GM10248 (cell line): ENCODE data around the gene UBE2E2.

Experiments
- CTCF ChIA-PET: fragments of 300-600 bp; sonication (Branson Sonifier 250); formaldehyde crosslinking; extraction: SDS; loops from one replicate; lab custom pipeline; 2021; ENCODE audit warnings: antibody characterized with exemption; lab: Yijun Ruan, JAX
- POLR2A ChIA-PET: fragments of 350-650 bp; sonication (Branson Sonifier 250); formaldehyde crosslinking; extraction: SDS; loops from one replicate; lab custom pipeline; 2020; ENCODE audit warnings: antibody characterized with exemption; lab: Yijun Ruan, JAX
- DNase-seq: peaks from one replicate; pipeline ENCODE4 v3.0.0; 2012; ENCODE audit errors: extremely low spot score
- TF ChIP-seq, protein P1 (sequence below): IDR thresholded peaks from 2 replicates; pipeline ENCODE4 v1.5.1; 2012; ENCODE audit warnings: mild to moderate bottlenecking, low read depth; ENCODE audit errors: extremely low read depth, missing control alignments, control extremely low read depth

UBE2E2 gene

DNA sequence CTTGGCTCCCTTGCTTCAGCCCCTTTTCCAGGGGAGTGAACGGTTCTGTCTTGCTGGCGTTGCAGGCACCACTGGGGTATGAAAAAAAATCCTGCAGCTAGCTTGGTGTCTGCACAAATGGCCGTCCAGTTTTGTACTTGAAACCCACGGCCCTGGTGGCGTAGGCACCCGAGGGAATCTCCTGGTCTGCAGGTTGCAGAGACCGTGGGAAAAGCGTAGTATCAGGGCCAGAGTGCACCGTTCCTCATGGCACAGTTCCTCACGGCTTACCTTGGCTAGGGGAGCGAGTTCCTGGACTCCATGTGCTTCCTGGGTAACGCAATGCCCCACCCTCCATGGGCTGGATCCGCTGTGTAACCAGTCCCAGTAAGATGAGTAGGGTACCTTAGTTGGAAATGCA lies 214.9 kb downstream of the UBE2E2 start:
- POLR2A ChIA-PET, result no interaction called here
- no peak for DNase-seq
- TF ChIP-seq, protein P1, sequence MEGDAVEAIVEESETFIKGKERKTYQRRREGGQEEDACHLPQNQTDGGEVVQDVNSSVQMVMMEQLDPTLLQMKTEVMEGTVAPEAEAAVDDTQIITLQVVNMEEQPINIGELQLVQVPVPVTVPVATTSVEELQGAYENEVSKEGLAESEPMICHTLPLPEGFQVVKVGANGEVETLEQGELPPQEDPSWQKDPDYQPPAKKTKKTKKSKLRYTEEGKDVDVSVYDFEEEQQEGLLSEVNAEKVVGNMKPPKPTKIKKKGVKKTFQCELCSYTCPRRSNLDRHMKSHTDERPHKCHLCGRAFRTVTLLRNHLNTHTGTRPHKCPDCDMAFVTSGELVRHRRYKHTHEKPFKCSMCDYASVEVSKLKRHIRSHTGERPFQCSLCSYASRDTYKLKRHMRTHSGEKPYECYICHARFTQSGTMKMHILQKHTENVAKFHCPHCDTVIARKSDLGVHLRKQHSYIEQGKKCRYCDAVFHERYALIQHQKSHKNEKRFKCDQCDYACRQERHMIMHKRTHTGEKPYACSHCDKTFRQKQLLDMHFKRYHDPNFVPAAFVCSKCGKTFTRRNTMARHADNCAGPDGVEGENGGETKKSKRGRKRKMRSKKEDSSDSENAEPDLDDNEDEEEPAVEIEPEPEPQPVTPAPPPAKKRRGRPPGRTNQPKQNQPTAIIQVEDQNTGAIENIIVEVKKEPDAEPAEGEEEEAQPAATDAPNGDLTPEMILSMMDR, result no peak
- CTCF ChIA-PET, result interaction anchor here (1.0 to 1.4 kb wide), 2 partner anchors 13 to 20 kb away, joined by 4 read pairs; no protein-coding TSS in a partner anchor

GRCh38 chr3:23421811-23422516 lies 218.8 kb downstream of the UBE2E2 start:
- TF ChIP-seq, protein P1, result no peak
- ChIA-PET POLR2A (no interaction called here), CTCF (interaction anchor here (0.7 to 2.3 kb wide), 5 partner anchors 10 to 29 kb away, joined by 3 to 6 read pairs (median 3); no protein-coding TSS in a partner anchor)
- no peak for DNase-seq

DNA sequence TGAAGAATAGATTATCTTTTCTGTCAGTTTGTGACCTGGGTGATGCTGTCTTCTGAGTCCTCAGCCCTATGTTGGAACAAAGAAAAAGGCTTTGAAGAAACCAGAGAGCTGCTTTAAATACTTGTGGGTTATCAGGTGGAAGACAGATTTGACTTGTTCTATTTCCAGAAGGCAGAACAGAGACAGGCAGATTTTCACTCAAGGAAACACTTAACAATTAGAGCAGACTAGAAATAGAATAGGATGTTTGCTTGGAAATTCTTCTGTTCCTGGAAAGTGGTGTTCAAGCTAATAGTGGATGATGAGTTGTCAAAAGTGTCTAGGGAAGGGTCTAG lies 219.4 kb downstream of the UBE2E2 start:
- ChIA-PET POLR2A (no interaction called here), CTCF (interaction anchor here (0.8 to 2.3 kb wide), 4 partner anchors 10 to 30 kb away, joined by 3 to 6 read pairs (median 4); no protein-coding TSS in a partner anchor)
- TF ChIP-seq, protein P1, result no peak
- DNase-seq, result no peak

GRCh38 chr3:23425410-23425809 lies 222.3 kb downstream of the UBE2E2 start:
- ChIA-PET CTCF (no interaction called here), POLR2A (no interaction called here)
- TF ChIP-seq, protein P1, result no peak
- no peak for DNase-seq

DNA sequence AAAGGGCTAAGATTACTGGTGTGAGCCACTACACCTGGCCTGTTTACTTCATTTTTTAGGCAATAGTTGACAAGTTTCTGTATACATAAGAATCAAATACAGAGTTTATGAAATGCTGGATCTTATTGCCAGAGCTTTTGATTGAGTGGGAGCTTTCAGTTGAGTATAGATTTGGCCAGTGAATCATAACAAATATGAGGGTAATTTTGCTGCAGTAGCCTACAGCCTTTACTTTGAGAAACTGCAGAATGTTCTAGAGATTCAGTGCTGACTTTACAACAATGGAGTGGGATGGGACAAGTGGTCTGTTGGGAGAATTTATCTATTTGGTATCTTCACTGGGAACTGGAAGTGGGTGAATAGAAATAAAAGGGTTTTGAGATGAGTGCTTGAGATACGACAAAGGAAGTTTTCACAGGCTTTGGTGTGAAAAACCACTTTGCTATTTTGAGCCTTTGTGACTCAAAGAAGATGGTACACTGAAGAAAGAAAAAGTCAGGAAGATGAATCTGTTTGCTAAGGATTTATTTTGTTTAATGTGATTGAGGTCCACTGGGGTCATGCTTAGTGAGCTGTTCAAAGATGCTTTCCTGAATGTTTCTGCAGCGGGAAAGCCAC lies 227.8 kb downstream of the UBE2E2 start:
- DNase-seq, result no peak
- CTCF ChIA-PET, result interaction anchor here (1.1 to 2.0 kb wide), 2 partner anchors 13 to 14 kb away, joined by 4 read pairs; no protein-coding TSS in a partner anchor
- TF ChIP-seq, protein P1, result no peak
- POLR2A ChIA-PET, result no interaction called here

DNA sequence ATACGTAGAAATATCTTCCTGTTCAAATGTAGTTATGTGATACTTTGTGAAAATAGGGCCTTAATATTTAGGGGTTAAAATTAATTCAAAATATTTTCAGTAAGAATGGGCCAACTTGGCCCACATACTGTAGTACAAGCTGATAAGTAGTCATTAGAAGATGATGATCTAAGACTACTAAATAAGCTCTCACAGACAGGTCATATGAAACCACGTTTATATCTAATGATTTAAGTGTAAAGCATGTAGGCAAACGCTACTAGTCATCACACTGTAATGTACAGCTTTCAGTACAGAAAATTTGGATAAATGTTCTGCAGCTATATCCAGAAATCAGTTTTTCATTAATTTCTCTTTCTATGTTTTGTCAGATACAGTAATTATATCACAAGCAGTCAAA lies 228.6 kb downstream of the UBE2E2 start:
- CTCF ChIA-PET, result interaction anchor here (1.0 to 2.0 kb wide), 4 partner anchors 10 to 26 kb away, joined by 3 to 4 read pairs (median 4); no protein-coding TSS in a partner anchor
- TF ChIP-seq, protein P1, result no peak
- no peak for DNase-seq
- POLR2A ChIA-PET, result no interaction called here
